H9 (cell line): ENCODE results near the gene RPL5. TPM values are rescaled to one million over a fixed set of nuclear protein-coding genes. Genes with fewer than 3 reads are reported as not detected.

ENCODE experiments used
- DNase-seq: peaks from one replicate; pipeline ENCODE4 v3.0.0-alpha.2; 2017
- H2AFZ ChIP-seq: one replicate; pipeline ENCODE4 v1.6.1; 2013; ENCODE audit warnings: mild to moderate bottlenecking, low read length, control low read depth, moderate library complexity
- H2AK5ac ChIP-seq: 2 replicates; pipeline ENCODE4 v1.6.1; 2013; ENCODE audit warnings: low read length, control low read depth, mixed read lengths; ENCODE audit not compliant: insufficient read length
- H2BK120ac ChIP-seq: one replicate; pipeline ENCODE4 v1.6.1; 2013; ENCODE audit warnings: low read depth, mild to moderate bottlenecking, low read length, control low read depth, inconsistent platforms; ENCODE audit not compliant: poor library complexity, severe bottlenecking
- H2BK12ac ChIP-seq: 2 replicates; pipeline ENCODE4 v1.6.1; 2013; ENCODE audit warnings: low read length, control low read depth, mixed read lengths, low read depth; ENCODE audit not compliant: insufficient read length
- H2BK15ac ChIP-seq: 2 replicates; pipeline ENCODE4 v1.6.1; 2013; ENCODE audit warnings: low read depth, low read length, control low read depth
- H2BK20ac ChIP-seq: one replicate; pipeline ENCODE4 v1.6.1; 2013; ENCODE audit warnings: low read depth, mild to moderate bottlenecking, low read length, control low read depth, inconsistent platforms; ENCODE audit not compliant: poor library complexity, severe bottlenecking
- H2BK5ac ChIP-seq: 2 replicates; pipeline ENCODE4 v1.6.1; 2013; ENCODE audit warnings: low read length, control low read depth, mixed read lengths; ENCODE audit not compliant: insufficient read length
- H3K14ac ChIP-seq: 2 replicates; pipeline ENCODE4 v1.6.1; 2013; ENCODE audit warnings: low read length, control low read depth; ENCODE audit not compliant: insufficient read depth
- H3K18ac ChIP-seq: 2 replicates; pipeline ENCODE4 v1.6.1; 2013; ENCODE audit warnings: low read depth, mild to moderate bottlenecking, mixed read lengths, low read length, control low read depth; ENCODE audit not compliant: insufficient read length
- H3K23ac ChIP-seq: 2 replicates; pipeline ENCODE4 v1.6.1; 2013; ENCODE audit warnings: low read length, control low read depth, mixed read lengths, low read depth; ENCODE audit not compliant: insufficient read length
- H3K23me2 ChIP-seq: 2 replicates; pipeline ENCODE4 v1.6.1; 2013; ENCODE audit warnings: low read depth, mild to moderate bottlenecking, mixed read lengths, low read length, control low read depth; ENCODE audit not compliant: insufficient read length, poor library complexity, severe bottlenecking
- H3K27ac ChIP-seq: 2 replicates; pipeline ENCODE4 v1.5.1; 2013; ENCODE audit warnings: low read length, control low read depth, mixed read lengths, low read depth; ENCODE audit not compliant: insufficient read length
- H3K27me3 ChIP-seq: 2 replicates; pipeline ENCODE4 v1.6.1; 2013; ENCODE audit warnings: low read length, control low read depth, inconsistent platforms; ENCODE audit not compliant: insufficient read depth
- H3K4ac ChIP-seq: 2 replicates; pipeline ENCODE4 v1.6.1; 2013; ENCODE audit warnings: low read depth, mild to moderate bottlenecking, control low read depth, inconsistent platforms, low read length, moderate library complexity
- H3K4me1 ChIP-seq: 2 replicates; pipeline ENCODE4 v1.6.1; 2013; ENCODE audit warnings: low read length, control low read depth, inconsistent platforms; ENCODE audit not compliant: insufficient read depth
- H3K4me2 ChIP-seq: 2 replicates; pipeline ENCODE4 v1.6.1; 2013; ENCODE audit warnings: low read length, control low read depth, mixed read lengths; ENCODE audit not compliant: insufficient read length, insufficient read depth
- H3K56ac ChIP-seq: 2 replicates; pipeline ENCODE4 v1.6.1; 2013; ENCODE audit warnings: low read depth, mild to moderate bottlenecking, mixed read lengths, low read length, control low read depth; ENCODE audit not compliant: insufficient read length
- H3K79me1 ChIP-seq: 2 replicates; pipeline ENCODE4 v1.6.1; 2013; ENCODE audit warnings: low read depth, mild to moderate bottlenecking, moderate library complexity, low read length, control low read depth, inconsistent platforms; ENCODE audit not compliant: insufficient read depth, poor library complexity, severe bottlenecking
- H3K79me2 ChIP-seq: 2 replicates; pipeline ENCODE4 v1.6.1; 2013; ENCODE audit warnings: low read length, control low read depth, inconsistent platforms; ENCODE audit not compliant: insufficient read depth
- H3K9ac ChIP-seq: 2 replicates; pipeline ENCODE4 v1.6.1; 2013; ENCODE audit warnings: low read length, control low read depth, mixed read lengths; ENCODE audit not compliant: insufficient read length; ENCODE audit errors: extremely low read depth
- H3K9me3 ChIP-seq: one replicate; pipeline ENCODE4 v1.6.1; 2013; ENCODE audit warnings: low read depth, low read length, inconsistent platforms; ENCODE audit not compliant: control insufficient read depth
- H3T11ph ChIP-seq: one replicate; pipeline ENCODE4 v1.6.1; 2013; ENCODE audit warnings: mild to moderate bottlenecking, low read length, control low read depth, inconsistent platforms
- H4K20me1 ChIP-seq: one replicate; pipeline ENCODE4 v1.6.1; 2013; ENCODE audit not compliant: control insufficient read depth, insufficient read length, insufficient read depth
- H4K5ac ChIP-seq: 2 replicates; pipeline ENCODE4 v1.6.1; 2013; ENCODE audit warnings: low read depth, mild to moderate bottlenecking, mixed read lengths, low read length, control low read depth; ENCODE audit not compliant: insufficient read length
- H4K8ac ChIP-seq: replicated peaks from 2 replicates; pipeline ENCODE4 v1.6.1; 2013; ENCODE audit warnings: low read length, control low read depth, mixed read lengths, low read depth; ENCODE audit not compliant: insufficient read length
- H4K91ac ChIP-seq: 2 replicates; pipeline ENCODE4 v1.6.1; 2013; ENCODE audit warnings: low read depth, mild to moderate bottlenecking, moderate library complexity, mixed read lengths, low read length, control low read depth; ENCODE audit not compliant: insufficient read length
- H3K27ac Mint-ChIP-seq, 3 experiments: 2 replicates in 2 of 3; 3 replicates in 1 of 3; pipeline ENCODE4 v1.8.0; 2020 to 2021; ENCODE audit warnings: mixed read lengths in 3 of 3, mild to moderate bottlenecking in 1 of 3, moderate library complexity in 1 of 3
- H3K27me3 Mint-ChIP-seq: 2 replicates; pipeline ENCODE4 v1.8.0; 2021; ENCODE audit warnings: low read depth, mild to moderate bottlenecking, moderate library complexity, mixed read lengths
- H3K36me3 Mint-ChIP-seq, 3 experiments: 2 replicates in 2 of 3; 3 replicates in 1 of 3; pipeline ENCODE4 v1.8.0; 2020 to 2021; ENCODE audit warnings: low read depth in 3 of 3, mixed read lengths in 3 of 3; ENCODE audit not compliant: insufficient read depth in 1 of 3
- H3K4me1 Mint-ChIP-seq, 2 experiments: 2 replicates each; pipeline ENCODE4 v1.8.0; 2020; ENCODE audit warnings: mixed read lengths in 2 of 2
- H3K4me3 Mint-ChIP-seq, 2 experiments: 2 replicates in 1 of 2; 3 replicates in 1 of 2; pipeline ENCODE4 v1.8.0; 2020 to 2021; ENCODE audit warnings: mild to moderate bottlenecking in 2 of 2, mixed read lengths in 2 of 2, moderate library complexity in 1 of 2
- H3K9me3 Mint-ChIP-seq, 2 experiments: 2 replicates in 1 of 2; 3 replicates in 1 of 2; pipeline ENCODE4 v1.8.0; 2020; ENCODE audit warnings: mild to moderate bottlenecking in 2 of 2, mixed read lengths in 2 of 2, moderate library complexity in 1 of 2
- WGBS: extraction: QIAGEN DNeasy Blood & Tissue Kit; methylation state at CpG from one replicate; pipeline ENCODE4 v1.1.7; 2013; ENCODE audit warnings: missing lambda C conversion rate, low lambda C conversion rate, mixed read lengths; ENCODE audit not compliant: insufficient read length; ENCODE audit errors: extremely low coverage; 5-methylcytosine and 5-hydroxymethylcytosine counted together
- total RNA-seq: library from RNA; stranded (reverse); gene quantifications from 2 replicates; pipeline ENCODE4 v1.2.1, GENCODE V29; 2021
- TF ChIP-seq, protein P1 (sequence below): fragments of 200-600 bp; sonication (generic); conservative IDR thresholded peaks from 3 replicates; pipeline ENCODE4 v1.8.0; 2021; ENCODE audit warnings: antibody characterized with exemption, mild to moderate bottlenecking

The RPL5 gene
- total RNA-seq, 1 experiment from 2014 or later: 1,608 TPM

DNA sequence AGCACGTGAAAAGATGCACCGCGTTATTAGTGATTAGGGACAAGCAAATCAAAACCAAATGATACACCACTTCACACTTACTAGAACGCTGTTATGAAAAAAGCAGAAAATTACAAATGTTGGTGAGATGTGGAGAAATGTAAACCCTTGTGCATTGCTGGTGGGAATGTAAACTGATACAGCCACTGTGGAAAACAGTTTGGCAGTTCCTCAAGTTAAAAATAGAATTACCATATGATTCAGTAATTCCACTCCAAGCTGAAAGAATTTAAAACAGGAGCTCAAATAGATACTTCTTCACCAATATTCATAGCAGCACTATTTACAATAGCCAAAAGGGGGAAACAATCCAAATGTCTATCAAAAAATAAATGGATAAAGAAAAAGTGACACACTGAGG, 36.7 kb upstream of the RPL5 start:
- Mint-ChIP-seq H3K4me1 (peaks cover 29 to 33% of the 10 kb centered on the region in 2 experiments), H3K4me3 (no peak overlapping the region), H3K27ac (no peak overlapping the region), H3K36me3 (no peaks in the 10 kb centered on the region), H3K27me3 (no peaks in the 10 kb centered on the region), H3K9me3 (no peaks in the 10 kb centered on the region; a peak in 1 of 5 replicates)
- Histone ChIP-seq H4K8ac (no peak overlapping the region), H2BK12ac (no peak overlapping the region), H3K4me2 (no peak overlapping the region), H3K9ac (no peak overlapping the region), H4K5ac (no peak overlapping the region), H3K18ac (no peak overlapping the region), H2BK5ac (no peak overlapping the region), H3K4ac (no peak overlapping the region), H2BK20ac (no peak overlapping the region), H3K4me1 (no peaks in the 10 kb centered on the region), H3K23ac (no peak overlapping the region), H4K91ac (no peak overlapping the region), H4K20me1 (no peaks in the 10 kb centered on the region), H2AFZ (no peak overlapping the region), H3K14ac (no peak overlapping the region), H3K27me3 (no peaks in the 10 kb centered on the region), H3K9me3 (no peaks in the 10 kb centered on the region), H2BK15ac (no peak overlapping the region), H3K23me2 (no peaks in the 10 kb centered on the region), H3T11ph (no peak overlapping the region), H3K79me1 (no peaks in the 10 kb centered on the region), H2BK120ac (no peak overlapping the region), H3K56ac (no peak overlapping the region), H2AK5ac (no peak overlapping the region), H3K79me2 (no peaks in the 10 kb centered on the region), H3K27ac (no peak overlapping the region)
- no peak for DNase-seq
- whole genome bisulfite sequencing: no CpG with 5 or more reads among the region's 4 CpGs
- TF ChIP-seq, protein P1, sequence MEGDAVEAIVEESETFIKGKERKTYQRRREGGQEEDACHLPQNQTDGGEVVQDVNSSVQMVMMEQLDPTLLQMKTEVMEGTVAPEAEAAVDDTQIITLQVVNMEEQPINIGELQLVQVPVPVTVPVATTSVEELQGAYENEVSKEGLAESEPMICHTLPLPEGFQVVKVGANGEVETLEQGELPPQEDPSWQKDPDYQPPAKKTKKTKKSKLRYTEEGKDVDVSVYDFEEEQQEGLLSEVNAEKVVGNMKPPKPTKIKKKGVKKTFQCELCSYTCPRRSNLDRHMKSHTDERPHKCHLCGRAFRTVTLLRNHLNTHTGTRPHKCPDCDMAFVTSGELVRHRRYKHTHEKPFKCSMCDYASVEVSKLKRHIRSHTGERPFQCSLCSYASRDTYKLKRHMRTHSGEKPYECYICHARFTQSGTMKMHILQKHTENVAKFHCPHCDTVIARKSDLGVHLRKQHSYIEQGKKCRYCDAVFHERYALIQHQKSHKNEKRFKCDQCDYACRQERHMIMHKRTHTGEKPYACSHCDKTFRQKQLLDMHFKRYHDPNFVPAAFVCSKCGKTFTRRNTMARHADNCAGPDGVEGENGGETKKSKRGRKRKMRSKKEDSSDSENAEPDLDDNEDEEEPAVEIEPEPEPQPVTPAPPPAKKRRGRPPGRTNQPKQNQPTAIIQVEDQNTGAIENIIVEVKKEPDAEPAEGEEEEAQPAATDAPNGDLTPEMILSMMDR: no peak
